Inferior parietal cortex (tissue), 1 donor: Measurements from ENCODE around the gene VWA8.
"Not testable (repeated sequence)": the region's sequence is repeated elsewhere in the genome, so short reads cannot be mapped to it uniquely, and the experiment has no call there.

Experiments used
- DNase-seq: peaks from one replicate; pipeline ENCODE4 v3.0.0-alpha.2; 2016; ENCODE audit errors: extremely low spot score

Gene VWA8

GRCh38 chr13:41922894-41923293 lies 38.0 kb downstream of the VWA8 start:
- not testable (repeated sequence) for DNase-seq

- no peak for DNase-seq
Measured at GRCh38 chr13:41919741-41920487, 41.0 kb downstream of the VWA8 start.

- no peak for DNase-seq
Measured at GRCh38 chr13:41919031-41919740, 41.7 kb downstream of the VWA8 start.

GRCh38 chr13:41917641-41918040 lies 43.3 kb downstream of the VWA8 start:
- DNase-seq, result no peak

GRCh38 chr13:41916173-41916954 lies 44.5 kb downstream of the VWA8 start:
- DNase-seq, result peak; percentile 51

- no peak for DNase-seq
Measured at GRCh38 chr13:41915081-41915480, 45.8 kb downstream of the VWA8 start.

GRCh38 chr13:41914552-41914951 lies 46.4 kb downstream of the VWA8 start:
- no peak for DNase-seq

- no peak for DNase-seq
Measured at GRCh38 chr13:41909506-41909905, 51.4 kb downstream of the VWA8 start.

- no peak for DNase-seq
Measured at GRCh38 chr13:41905600-41906254, 55.2 kb downstream of the VWA8 start.

- no peak for DNase-seq
Measured at GRCh38 chr13:41900918-41901317, 60.0 kb downstream of the VWA8 start.

GRCh38 chr13:41898411-41898810 lies 62.5 kb downstream of the VWA8 start:
- not testable (repeated sequence) for DNase-seq

- DNase-seq, result no peak
Measured at GRCh38 chr13:41897126-41897525, 63.8 kb downstream of the VWA8 start.

- DNase-seq, result no peak
Measured at GRCh38 chr13:41895478-41895877, 65.4 kb downstream of the VWA8 start.

- no peak for DNase-seq
Measured at GRCh38 chr13:41891119-41891518, 69.8 kb downstream of the VWA8 start.

- no peak for DNase-seq
Measured at GRCh38 chr13:41883147-41883546, 77.8 kb downstream of the VWA8 start.

GRCh38 chr13:41881890-41882289 lies 79.0 kb downstream of the VWA8 start:
- DNase-seq, result not testable (repeated sequence)

GRCh38 chr13:41880966-41881365 lies 79.9 kb downstream of the VWA8 start:
- DNase-seq, result no peak

- no peak for DNase-seq
Measured at GRCh38 chr13:41864658-41865057, 96.3 kb downstream of the VWA8 start.

- DNase-seq, result not testable (repeated sequence)
Measured at GRCh38 chr13:41862659-41863058, 98.2 kb downstream of the VWA8 start.

- DNase-seq, result no peak
Measured at GRCh38 chr13:41859565-41859964, 101.3 kb downstream of the VWA8 start.

- DNase-seq, result no peak
Measured at GRCh38 chr13:41858780-41859179, 102.1 kb downstream of the VWA8 start.

GRCh38 chr13:41854758-41855157 lies 106.2 kb downstream of the VWA8 start:
- DNase-seq, result no peak
